HG02610 (cell line): ENCODE results near the gene LIMK2.
"Not testable (repeated sequence)": the region's sequence is repeated elsewhere in the genome, so short reads cannot be mapped to it uniquely, and the experiment has no call there.

Experiments
- ATAC-seq: cut with Tn5 transposase; IDR thresholded peaks from one replicate; pipeline ENCODE4 v1.9.1; 2021; ENCODE audit warnings: mild to moderate bottlenecking, moderate library complexity; ENCODE audit not compliant: unreplicated experiment

Gene LIMK2

DNA sequence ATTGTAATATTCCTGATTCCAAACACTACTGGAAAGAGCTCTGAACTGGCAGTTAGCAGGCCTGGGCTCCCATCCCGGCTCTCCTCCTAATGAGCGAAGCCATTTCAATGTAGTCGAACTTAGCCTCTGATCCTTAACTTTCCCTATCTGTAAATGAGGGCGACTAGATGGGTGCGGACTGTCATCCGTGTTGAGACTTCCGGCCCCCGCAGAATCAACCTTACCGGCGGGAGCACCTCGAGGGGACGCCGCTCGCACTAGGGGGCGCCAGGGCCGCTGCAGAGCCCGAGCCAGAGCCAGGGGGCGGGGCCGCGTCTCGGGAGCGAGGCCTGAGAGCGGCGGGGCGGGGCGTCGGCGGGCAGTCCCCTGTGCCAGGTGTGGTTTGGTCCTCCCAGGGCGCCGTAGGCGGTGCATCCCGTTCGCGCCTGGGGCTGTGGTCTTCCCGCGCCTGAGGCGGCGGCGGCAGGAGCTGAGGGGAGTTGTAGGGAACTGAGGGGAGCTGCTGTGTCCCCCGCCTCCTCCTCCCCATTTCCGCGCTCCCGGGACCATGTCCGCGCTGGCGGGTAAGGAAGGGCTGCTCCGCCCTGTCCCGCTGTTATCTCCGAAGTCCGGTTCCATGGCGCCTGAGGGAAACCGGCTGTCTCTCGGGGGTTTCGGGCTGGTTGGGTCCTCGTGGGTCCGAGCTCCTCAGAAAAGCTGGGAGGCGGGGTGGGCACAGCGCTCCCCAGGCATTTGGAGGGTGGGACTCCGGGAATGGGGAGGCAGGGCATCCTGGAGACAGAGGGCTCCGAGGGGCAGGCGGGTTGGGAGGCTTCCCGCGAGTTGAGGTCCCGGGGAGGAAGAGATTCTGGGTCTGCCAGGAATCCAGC, at the start of gene LIMK2:
TSS of gene LIMK2 (plus strand) at position 437 of the 869 bp plus-strand sequence. CDS start at position 548, 111 bp downstream.
- peak; percentile 81 for ATAC-seq

GRCh38 chr22:31170971-31171370, 41.1 kb upstream of the LIMK2 start:
- no peak for ATAC-seq

- not testable (repeated sequence) for ATAC-seq
Observed at GRCh38 chr22:31171734-31172133, 40.4 kb upstream of the LIMK2 start.

DNA sequence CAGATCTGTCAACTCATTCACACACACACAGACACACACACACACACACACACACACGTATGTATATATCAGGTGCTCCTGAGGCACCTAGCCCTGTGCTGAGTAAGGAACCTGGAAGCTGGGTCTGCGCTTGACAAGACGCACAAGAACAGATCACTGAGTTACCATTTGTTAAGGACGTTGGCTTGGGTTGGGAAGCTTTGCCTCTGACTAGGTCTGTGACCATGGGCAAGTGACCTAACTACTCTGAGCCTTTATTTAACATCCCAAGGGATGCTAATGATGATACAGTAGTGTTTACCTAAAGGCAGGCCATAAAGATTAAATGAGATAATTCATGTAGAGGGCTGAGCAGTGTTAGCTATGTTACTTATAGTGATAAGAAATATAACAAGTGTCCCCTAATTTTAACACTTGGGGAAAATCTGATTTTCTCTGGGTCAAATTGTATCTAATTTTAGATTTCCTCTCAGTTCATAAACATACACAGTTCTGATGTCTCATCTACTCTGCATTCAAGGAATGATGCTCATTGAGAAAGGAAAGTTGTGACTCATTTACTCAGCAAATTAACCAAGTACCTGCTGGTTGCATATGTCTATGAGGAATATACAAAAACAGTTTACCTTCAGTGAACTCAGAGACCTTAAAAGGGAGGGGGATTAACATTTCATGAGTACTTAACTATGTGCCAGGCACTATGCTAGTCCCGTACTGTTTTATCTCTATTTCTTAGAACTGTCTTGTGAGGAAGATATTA, 38.5 kb upstream of the LIMK2 start:
- ATAC-seq: no peak

DNA sequence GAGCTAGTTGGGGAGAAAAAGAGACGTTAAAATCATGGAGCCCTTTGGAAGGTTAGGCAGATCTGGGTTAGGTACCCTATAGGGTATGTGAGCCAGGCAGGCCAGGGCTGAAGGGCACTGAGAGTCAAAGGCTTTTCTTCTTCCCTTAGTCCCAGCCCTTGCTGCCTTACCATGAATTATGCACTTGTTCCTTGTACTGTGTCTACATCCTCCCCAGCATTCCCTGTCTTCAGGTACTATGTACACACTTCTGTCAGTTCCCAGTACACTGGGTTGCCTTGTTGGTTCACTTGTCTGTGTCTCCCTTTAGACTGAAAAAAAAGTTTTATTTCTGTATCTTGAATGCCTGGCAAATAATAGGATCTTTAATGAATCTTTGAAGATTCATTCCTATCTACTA, 35.2 kb upstream of the LIMK2 start:
- ATAC-seq: no peak

DNA sequence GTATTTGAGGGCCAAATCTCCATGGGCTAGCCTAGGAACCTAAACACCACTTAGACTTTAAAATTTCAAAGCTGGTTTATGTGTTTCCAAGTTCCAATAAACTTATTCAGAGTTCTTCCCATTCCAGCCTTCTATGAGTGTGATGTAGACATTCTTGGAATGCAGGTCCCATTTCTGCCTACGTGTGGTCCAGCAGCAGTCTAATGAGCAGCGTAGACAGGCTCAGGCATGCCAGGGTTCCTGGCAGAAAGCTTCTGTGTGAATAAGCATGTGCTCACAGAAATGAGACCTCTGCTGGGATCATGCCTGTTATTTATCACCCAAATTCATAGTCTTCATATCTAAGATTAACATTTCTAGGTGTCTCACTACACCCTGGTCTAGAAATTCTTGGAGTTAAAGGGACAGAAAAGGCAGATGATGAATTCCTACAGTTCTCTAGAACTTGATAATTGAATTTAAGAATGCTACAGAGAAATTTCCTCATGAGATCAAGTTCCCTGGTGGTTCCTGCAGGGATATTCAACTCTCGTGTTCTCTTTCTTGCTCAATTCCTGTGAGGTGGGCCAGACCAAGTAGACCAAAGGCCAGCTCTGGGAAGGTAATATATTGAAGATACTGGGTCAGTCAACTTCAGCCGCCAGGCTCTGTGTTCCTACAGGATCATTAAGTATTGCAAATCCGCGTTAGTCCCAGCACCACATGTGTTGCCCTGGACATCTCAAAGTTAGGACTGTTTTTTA, 34.5 kb upstream of the LIMK2 start:
- ATAC-seq: no peak

- no peak for ATAC-seq
Observed at GRCh38 chr22:31178859-31179258, 33.2 kb upstream of the LIMK2 start.

GRCh38 chr22:31179345-31179744, 32.8 kb upstream of the LIMK2 start:
- no peak for ATAC-seq

GRCh38 chr22:31184015-31184414, 28.1 kb upstream of the LIMK2 start:
- no peak for ATAC-seq

DNA sequence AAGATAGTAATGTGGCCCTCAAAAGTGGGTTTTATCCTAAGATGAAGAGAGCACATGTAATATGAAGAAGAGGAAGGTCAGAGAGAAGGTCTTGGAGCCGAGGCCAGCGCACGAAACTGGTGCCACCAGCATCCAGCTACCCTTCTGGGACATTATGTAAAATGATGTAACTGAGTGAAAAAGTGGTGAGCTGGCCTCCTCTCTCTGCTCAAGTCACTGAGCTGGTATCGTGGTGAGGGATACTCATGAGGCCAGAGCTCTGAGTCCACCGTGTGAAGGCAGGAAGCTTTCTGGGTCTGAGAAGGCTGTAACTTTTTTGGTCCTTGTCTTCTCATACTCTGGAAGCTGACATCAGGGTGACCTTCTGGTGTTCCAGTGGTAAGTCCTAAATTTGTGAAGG, 27.0 kb upstream of the LIMK2 start:
- no peak for ATAC-seq

GRCh38 chr22:31187627-31188026, 24.5 kb upstream of the LIMK2 start:
- ATAC-seq: no peak

GRCh38 chr22:31192513-31192912, 19.6 kb upstream of the LIMK2 start:
- ATAC-seq: no peak

DNA sequence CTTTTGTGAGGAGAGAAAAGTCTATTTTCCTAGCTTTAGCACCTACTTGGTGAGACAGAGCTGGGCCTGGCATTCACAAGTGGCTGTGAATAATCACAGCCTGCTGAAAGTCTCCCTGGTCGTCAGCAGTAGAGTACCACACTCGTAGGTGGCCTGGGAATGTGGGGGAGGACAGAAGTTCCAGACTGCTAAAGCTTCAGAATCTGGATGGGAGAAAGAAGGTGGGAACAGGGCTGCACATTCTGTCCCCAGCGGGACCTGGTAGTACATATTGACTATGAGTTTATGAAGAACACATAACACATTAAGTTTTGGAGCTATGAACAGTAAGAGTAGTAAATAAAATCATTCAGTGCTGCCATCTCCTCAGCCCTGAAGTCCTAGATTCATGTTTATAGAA, 19.0 kb upstream of the LIMK2 start:
- no peak for ATAC-seq

- not testable (repeated sequence) for ATAC-seq
Observed at GRCh38 chr22:31194681-31195080, 17.4 kb upstream of the LIMK2 start.

DNA sequence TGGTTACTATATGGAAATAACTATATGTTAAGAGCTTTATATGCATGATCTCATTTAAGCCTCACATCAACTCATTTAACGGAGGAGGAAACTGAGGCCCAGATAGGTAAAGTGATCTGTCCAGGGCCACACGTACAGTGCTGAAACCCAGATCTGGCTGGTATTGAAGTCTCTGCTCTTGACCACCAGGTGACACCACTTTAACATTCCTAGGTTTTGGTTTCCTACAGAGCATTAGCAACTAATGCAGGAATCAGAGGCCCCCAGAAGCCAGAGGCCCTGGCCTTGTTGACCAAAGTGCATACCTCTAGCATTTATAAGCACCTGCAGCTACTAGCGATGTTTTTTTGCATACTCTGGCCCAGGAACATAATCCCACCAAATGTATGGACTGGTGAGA, 12.9 kb upstream of the LIMK2 start:
- ATAC-seq: no peak

- not testable (repeated sequence) for ATAC-seq
Observed at GRCh38 chr22:31204352-31204984, 7.6 kb upstream of the LIMK2 start.

GRCh38 chr22:31205059-31205458, 7.0 kb upstream of the LIMK2 start:
- not testable (repeated sequence) for ATAC-seq

DNA sequence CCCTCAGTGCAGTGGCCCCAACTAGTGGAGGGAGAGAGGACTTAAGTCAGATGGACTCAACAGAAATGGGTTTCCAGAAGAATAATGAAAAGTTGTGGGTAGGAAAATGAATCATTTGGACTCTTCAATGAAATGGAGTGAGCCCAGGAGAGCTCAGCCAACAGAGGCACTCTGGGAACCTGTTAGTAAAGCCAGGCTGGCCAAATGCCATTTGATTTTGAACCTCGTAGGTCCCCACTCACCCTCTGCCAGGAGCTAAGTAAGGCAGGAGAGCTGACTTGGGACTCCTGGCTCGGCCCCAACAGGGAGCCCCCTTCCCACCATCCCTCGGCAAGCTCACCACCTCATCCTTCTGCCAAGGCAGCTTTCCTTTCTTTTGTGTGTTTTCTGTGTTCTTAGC, 5.6 kb upstream of the LIMK2 start:
- not testable (repeated sequence) for ATAC-seq

GRCh38 chr22:31206896-31207687, 5.0 kb upstream of the LIMK2 start:
- ATAC-seq: no peak
